C4-2B (cell line): Measurements from ENCODE around the gene EML5.

ENCODE experiments used
- ZFX ChIP-seq: fragments of 450-650 bp; IDR thresholded peaks from 2 replicates; pipeline ENCODE4 v1.6.1; 2017
- TF ChIP-seq, protein P1 (sequence below): fragments of 450-650 bp; conservative IDR thresholded peaks from 2 replicates; pipeline ENCODE4 v1.5.1; 2017; ENCODE audit warnings: mild to moderate bottlenecking

DNA sequence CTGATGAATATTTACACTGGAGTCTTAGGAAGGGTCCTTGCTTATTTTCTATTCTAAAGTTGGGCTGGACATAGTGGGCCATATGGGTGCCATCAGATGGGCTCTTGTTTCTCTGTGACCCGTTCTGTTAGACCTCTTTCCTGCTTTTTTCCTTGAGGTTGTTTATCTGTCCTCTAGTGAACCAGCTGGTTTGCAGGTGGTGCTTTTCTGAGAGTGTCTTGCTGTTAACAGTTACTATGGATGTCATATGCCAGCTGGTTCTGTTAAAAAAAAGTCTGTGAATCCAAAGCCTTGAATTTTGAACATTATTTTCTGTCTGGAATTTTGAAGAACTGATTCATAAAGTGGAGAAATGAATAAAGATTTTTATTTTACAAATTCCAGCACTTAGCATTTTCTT is 200.7 kb downstream of the EML5 start:
- TF ChIP-seq, protein P1, sequence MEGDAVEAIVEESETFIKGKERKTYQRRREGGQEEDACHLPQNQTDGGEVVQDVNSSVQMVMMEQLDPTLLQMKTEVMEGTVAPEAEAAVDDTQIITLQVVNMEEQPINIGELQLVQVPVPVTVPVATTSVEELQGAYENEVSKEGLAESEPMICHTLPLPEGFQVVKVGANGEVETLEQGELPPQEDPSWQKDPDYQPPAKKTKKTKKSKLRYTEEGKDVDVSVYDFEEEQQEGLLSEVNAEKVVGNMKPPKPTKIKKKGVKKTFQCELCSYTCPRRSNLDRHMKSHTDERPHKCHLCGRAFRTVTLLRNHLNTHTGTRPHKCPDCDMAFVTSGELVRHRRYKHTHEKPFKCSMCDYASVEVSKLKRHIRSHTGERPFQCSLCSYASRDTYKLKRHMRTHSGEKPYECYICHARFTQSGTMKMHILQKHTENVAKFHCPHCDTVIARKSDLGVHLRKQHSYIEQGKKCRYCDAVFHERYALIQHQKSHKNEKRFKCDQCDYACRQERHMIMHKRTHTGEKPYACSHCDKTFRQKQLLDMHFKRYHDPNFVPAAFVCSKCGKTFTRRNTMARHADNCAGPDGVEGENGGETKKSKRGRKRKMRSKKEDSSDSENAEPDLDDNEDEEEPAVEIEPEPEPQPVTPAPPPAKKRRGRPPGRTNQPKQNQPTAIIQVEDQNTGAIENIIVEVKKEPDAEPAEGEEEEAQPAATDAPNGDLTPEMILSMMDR: no peak
- no peak for TF ChIP-seq ZFX
